GM21576 (cell line): ENCODE measurements around the gene EZH2.

ENCODE experiments used
- ATAC-seq: cut with Tn5 transposase; IDR thresholded peaks from one replicate; pipeline ENCODE4 v1.9.1; 2021; ENCODE audit warnings: mild to moderate bottlenecking, moderate library complexity; ENCODE audit not compliant: unreplicated experiment

EZH2 gene

DNA sequence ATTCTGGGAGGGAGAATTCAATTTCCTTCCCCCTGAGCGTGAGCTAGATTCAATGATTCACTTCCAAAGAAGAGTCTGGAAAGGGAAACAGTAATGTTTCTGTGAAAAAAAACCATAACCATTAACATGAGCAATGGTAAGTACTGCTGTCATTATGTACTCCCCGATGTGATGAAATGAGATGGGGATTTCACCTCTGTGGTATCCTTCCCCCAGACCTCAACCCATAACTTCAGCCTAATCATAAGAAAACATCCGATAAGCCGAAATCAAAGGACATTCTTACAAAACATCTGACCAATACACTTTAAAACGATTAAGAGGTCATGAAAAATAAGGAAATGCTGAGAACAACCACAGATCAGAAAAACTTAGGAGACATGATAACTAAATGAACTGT, 27.2 kb downstream of the EZH2 start:
- peak; percentile 47 for ATAC-seq

DNA sequence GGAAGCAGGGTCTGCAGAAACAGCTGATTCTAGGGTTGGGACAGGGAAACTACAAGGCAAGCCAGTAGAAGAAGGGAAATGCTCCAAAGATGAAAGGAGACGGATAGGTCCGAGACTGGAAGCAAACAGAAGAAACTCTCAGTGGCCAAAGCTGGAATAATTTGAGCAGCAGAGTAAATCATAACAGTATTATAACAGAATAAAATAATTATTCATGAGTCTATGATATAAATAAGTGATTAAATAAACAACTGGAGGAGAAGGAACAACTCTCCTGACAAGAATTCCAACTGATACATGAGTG, 27.6 kb downstream of the EZH2 start:
- ATAC-seq = no peak

DNA sequence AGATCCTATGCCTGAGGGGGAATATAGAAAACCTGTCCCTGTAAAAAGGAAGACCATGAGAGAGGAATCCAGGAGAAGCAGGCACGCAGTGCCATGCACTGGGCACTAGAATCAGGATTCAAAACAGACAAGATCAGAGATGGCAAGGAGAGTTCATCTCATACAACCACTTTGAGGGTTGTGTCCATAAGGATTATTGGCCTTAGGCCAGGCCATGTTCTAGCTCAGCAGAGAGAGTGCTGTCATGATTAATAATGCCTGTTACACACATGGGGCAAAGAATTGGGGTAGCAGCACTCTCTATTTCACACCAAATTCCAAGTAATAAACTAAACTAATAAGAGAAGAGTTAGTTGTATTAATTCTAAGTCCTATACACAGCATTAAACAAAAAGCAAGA, 29.1 kb downstream of the EZH2 start:
- no peak for ATAC-seq

DNA sequence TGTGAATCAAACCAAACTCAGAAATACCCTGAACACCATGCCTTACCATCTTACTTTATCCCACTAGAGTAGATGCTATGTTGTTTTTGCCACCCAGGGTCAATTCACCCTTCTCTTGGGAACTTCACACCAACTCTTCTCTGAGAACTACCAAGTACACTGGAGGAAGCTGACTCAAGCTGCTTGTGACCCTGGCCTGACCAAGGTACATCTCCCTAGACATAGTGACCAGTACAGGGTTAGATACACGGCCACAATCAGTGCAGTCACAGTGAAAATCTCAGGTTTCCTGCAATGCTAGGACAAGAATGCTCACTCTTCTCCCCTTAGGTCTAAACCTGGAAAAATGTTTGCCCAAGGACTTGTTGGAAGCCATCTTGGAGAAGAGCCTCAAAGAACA, 31.8 kb downstream of the EZH2 start:
- no peak for ATAC-seq

DNA sequence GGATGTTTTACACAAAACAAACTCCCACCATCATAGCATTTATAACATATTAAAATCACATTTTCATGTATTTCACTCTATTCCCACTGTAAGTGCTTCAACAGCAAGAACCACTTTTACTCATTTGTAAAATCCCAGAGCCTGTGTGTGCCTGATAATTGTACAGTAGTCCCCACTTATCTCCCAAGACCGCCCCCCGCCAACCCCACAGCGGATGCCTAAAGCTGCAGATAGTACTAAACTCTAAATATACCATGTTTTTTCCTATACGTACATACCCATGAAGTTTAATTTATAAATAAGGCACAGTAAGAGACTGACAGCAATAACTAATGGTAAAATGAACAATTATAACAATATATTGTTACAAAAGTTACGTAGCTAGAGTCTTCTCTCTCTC, 33.5 kb downstream of the EZH2 start:
- no peak for ATAC-seq

DNA sequence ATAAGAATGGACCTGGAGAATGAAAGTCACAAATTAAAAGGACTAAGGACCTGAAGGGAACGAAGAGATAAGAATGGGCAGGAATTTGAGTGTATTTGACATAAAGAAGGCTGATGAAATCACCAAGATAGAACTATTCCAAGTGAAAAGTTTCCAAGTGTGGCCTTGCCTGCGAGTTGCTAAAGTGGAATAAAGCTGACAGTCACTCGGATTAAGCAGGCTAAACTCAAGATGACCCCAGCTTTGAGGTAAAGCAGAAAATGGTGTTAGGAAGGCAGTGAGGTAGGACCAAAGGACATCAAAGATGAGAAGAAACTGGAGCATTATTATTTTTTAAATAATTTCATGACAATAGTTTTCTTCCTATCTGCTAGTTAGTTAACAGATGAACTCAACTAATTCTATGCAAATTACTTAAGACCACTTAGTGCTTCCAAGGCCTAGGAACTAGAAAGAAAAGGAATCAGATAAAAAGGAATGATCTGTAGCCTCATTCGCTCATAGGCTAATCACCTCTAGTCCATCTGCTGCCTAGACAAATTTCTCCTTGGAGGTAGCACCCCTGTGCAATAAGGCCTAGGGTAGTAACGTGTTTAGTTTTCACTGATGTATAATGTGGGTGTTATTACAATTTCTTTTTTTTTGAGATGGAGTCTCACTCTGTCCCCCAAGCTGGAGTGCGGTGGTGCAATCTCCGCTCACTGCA, 34.5 kb downstream of the EZH2 start:
- ATAC-seq = no peak

DNA sequence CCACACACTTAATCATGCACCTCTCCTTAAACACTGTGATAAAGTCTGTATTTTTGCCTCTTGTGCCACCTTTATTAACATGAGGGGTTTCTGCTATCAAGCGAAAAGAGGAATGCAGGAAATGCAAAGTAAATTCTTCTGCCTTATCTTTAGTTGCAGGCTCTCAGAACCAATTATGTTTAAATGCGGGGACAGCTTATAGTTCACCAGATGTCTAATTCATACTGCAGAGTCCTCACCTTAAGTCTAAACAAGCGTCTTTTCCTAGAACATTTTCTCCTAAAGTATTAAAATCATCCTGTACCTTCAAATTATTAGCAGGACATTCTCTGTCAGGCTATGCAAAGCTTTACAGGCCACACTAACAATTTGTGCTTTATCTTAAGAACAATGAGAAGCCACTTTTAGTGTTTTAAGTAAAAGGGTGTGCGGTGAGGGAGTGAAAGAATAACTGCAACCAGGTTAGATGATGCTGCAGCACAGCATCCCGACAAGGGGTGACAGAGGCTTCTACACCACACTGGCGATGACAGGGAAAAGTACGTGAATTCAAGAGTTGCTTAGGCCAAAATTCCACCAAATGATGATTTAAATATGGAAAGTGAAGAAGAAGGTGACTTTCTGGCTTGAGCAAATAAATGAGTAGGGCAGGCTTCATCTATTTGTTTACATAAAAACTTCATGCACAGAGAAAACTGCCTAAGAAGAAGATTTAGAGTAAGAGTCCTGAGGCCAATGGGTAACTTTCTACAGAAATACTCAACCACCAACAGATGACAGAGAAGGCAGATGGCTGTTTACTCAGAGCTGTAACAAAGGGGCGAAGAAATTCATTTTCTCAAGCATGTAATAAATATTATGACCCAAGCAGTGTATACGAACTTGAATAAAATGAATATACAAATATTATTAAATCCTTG, 36.0 kb downstream of the EZH2 start:
- ATAC-seq = no peak

DNA sequence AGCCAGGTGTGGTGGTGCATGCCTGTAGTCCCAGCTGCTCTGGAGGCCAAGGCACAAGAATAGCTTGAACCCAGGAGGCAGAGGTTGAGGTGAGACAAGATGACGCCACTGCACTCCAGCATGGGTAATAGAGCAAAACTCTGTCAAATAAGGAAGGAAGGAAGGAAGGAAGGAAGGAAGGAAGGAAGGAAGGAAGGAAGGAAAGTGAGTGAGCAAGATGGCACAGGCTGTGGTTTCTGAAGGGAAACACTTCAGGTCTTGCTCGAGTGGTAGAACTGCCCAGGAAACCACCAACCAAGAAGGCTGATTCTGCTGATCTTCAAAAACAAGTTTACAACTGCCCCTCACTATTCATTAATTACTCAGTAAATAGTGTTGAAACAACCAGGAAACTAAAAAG, 45.2 kb downstream of the EZH2 start:
- ATAC-seq = no peak

DNA sequence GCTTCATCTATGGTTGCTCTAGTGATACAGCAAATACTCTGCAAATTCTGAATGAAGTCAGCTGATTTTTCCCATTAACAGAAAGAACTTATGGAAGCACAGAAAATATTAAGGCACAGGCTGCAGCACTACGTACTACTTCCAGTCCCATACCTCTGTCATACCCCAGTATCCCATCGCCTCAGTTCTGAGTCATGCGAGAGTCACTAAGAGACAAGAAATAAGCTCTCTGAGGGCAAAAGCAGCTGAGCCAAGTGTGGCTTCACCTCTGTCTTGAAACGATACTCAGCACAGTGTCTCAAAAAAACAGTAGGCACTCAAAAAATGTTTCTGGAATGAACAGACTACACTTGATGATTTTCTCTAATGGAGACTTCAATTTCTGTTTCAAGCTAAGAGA, 48.2 kb downstream of the EZH2 start:
- ATAC-seq = no peak

DNA sequence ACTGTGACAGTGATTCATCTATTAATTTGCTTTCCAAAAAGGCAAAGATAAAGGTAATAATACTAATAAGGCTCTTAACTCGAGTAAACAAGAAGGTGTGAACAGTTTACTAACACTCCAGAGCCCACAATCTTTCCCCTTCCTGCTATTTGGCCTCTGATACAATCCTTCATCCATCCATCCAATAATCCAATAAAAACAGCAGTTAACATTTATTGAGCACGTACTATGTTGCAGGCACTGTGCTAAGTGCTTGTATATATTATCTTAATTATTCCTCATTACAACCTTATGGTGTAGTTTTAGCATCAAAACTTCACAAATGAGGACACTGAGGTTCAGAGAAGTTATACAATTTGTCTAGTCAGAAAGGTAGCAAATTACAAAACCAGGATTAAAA, 49.5 kb downstream of the EZH2 start:
- no peak for ATAC-seq

DNA sequence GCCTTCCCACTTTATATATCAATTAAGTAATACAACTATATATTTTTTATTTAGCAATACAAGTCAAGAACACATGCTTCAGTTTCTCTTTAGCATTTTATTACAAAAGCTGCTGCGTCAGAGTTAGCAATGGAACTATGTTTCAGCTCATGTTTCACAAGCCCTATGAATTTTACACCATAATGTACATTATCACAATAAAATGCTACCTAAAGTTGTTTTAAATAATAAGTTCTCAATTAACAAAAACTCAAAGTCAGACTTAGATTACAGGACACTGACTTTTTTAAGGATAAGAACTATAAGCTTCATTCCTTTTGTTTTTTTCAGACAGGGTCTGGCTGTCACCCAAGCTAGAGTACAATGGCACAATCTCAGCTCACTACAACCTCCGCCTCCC, 52.3 kb downstream of the EZH2 start:
- no peak for ATAC-seq

DNA sequence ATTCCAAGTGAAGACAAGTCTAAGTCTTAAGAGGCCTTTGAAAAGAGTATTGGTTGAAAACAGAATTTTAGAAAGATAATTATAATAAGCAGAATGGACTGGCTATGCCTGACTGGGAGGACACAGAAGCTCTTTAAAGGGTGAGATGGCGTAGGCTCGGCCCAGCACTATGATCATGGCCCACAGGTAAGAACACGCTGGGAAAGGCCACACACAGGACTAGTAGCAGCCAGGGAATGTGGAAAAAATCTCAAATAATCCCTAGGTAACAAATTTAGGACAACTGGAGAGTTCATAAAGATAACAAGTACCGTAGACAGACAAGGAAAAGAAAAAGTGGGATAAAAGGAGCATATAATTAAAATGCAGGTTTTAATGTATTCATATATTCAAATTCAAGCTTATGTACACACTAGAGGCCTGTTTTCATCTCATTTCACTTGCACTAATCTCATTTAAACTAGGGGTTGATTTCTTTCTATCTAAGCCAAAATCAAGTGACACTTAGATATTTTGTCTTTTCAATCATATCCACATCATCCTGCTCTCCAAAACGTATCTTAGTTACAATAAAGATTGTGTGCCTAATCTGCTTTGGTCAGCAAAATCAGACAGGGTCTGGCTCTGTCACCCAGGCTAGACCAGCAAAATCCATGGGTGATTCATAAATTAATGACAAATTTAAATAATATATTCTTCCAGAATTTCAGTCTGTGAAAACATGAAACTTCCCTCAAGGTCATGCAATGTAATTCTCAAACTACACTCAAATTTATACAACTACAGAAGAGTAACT, 53.0 kb downstream of the EZH2 start:
- no peak for ATAC-seq

DNA sequence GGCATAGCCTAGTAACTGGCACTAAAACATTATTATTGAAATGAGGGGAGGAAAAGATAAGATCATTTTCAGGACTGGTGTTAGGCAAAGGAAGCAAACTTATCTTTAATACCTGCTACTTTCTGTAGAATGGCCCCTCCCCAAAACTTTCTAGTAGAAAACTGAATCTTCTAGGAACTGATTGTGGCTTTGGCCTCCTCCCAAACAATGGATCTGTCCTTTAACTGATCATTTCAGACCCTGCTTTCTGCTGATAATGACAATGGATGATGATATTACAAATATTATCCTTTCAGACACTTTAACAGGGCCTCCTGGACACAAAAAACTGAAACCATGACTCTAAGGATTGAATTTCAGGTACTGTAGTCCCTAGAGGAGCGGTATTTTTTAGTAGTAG, 55.1 kb downstream of the EZH2 start:
- ATAC-seq = no peak

DNA sequence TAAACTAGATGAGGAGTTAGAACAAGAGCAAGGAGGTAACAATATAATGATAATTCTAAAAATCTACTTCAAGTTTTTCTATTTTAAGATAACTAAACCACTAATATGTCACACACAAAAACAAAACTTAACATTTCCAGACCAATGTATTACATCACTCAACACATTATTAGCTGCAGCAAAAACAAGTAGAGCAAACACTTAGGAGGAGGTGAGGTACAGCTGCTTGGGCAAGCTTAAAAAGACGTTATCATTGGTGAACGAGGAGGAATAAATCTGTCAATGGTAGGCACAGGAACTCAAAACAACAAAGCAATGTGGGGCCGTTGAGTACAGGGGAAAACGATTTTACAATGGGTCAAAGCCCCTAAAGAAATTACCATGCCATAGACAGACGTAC, 58.8 kb downstream of the EZH2 start:
- ATAC-seq = no peak

DNA sequence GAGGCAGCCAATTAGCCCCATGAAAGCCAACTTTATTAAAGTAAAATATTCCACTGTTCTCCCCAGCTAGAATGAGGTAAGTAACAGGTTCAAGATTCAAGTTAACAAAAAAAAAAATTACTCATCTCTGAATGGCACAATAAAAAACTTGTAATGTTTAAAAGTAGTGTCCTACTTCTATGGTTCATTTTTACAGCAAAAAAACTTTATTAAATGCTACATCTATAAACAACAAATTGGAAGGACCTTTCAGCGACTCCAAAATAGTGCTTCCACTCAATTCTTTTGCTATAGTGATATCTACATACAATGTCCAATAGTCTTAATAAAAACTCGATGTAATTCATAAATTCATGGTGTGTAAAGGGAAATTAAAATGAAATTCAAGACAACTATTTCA, 59.2 kb downstream of the EZH2 start:
- ATAC-seq = no peak

DNA sequence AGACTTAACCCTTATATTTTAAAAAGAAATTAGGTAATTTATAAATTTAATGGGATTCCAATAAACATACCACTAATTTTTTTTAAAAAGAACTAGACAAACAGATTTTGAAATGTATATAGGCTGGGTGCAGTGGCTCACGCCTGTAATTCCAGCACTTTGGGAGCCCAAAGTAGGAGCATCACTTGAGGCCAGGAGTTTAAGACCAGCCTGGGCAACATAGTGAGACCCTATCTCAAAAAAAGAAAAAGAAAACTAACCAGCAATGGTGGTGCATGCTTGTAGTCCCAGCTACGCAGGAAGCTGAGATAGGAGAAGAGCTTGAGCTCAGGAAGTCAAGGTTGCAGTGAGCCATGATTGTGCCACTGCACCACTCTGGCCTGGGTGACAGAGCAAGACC, 62.7 kb downstream of the EZH2 start:
- ATAC-seq = no peak

DNA sequence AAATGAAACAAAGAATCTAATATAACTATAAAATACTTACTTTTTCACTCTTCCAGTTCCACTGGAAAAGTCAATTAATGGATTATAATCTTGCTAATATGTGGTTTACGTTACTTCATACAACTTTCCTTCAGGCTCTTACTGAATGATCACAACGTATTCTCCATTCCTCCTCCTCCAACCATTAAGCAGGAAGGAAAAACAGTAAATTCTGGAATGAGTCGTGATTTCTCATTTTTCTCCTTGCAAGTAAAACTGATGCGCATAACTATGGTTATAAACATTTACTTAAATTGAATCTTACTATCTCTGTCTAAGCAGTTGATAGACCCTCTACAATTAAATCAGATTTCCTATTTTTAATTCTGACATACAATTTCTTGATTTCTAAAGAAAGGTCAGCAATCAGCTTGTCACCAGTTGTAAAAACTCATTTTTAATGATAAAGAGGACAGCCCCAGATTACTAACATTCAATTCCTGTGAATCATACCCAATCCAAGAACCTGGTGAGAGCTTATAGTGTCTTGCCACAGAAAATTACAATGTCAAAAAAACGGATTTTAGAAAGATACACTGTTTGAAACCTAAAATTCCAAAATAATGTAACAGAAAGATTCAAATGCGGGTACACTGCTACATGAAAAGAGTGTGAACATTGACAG, 64.3 kb downstream of the EZH2 start:
- no peak for ATAC-seq

DNA sequence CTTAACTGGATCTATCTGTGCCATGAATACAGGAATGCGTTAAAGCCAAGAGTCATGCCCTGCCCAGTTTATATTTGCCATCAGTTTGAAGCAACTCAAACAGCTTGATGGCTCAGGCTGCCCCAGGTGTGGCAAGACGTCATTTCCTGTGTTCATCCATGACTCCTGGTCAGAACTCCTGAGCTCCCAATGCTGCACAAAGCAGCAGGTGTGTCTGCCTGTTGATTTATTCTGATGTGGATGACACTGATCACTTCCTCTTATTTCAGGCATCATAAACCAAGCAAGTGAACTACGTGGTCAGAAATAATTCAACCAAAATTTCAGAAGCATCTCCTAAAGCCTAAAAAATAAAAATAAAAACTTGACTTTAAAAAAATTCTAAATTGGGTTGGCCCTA, 68.5 kb downstream of the EZH2 start:
- no peak for ATAC-seq

DNA sequence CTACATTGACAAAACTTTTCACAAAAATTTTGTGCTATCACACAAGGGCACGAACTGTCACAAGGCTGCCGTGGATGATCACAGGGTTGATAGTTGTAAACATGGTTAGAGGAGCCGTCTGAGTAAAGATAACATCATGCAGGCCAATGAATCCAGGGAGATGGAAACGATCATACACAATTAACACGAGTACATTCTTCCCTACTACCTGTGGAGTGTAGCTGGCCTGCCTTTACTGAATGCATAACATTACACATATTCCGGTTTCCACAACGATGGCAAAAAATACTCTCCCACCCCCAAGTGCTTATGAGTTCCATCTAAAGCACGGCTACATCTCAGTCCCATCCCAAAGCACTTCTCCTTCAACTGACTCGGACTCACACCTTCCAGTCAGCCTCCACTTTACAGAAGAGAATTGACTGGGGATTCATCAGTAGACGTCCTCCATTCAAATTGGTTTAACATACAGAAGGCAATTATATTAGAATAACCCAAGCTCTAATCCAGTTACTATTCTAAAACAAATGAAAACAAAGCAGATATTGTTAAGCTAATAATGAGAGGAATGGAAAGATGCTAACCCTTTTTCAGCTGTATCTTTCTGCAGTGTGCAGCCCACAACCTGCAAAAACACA, 69.0 kb downstream of the EZH2 start:
- no peak for ATAC-seq

DNA sequence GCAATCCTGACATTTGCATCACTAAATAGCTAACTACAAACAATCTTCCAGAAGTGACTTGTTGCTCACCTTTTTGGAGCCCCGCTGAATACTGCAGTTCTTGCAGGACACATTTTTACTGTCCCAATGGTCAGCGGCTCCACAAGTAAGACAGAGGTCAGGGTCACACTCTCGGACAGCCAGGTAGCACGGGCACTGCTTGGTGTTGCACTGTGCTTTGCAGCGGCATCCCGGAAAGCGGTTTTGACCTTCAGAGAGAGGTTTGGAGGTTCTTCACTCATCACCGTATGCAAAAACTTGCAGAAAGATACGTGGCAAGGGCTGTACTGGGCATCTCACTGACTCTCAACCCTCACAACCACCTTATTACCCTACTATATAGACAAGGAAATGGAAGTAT, 70.2 kb downstream of the EZH2 start:
- ATAC-seq = no peak

DNA sequence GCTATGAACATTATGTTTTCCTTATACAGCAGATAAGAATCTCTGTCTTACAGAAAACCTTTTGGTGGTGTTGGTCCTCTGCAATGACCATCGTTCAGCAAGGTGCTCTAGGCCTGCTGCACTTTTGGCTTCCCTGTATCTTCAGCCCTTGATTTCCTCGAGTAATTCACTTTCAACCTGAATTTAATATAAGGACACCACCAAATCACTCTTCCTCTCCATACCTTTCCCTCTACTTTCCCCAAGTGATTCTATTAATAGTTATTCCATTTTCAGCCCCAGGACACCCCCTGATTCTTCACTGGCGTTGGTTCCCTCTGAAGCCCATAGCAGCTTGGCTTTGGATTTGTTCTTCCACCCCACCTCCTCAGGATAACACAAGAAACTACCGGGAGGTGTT, 72.2 kb downstream of the EZH2 start:
- ATAC-seq = no peak
